ENCODE results near the gene GNAL.

Gene GNAL

GRCh38 chr18:11665146-11665545 lies 23.9 kb upstream of the GNAL start:
- H3K9me3 Mint-ChIP-seq = no peaks in the 10 kb centered on the region
- H3K4me3 Mint-ChIP-seq = no peak overlapping the region
- H3K27ac Mint-ChIP-seq = no peak overlapping the region
- no peaks in the 10 kb centered on the region for H3K27me3 Mint-ChIP-seq
- H3K36me3 Mint-ChIP-seq = no peaks in the 10 kb centered on the region
- H3K4me1 Mint-ChIP-seq = no peaks in the 10 kb centered on the region

DNA sequence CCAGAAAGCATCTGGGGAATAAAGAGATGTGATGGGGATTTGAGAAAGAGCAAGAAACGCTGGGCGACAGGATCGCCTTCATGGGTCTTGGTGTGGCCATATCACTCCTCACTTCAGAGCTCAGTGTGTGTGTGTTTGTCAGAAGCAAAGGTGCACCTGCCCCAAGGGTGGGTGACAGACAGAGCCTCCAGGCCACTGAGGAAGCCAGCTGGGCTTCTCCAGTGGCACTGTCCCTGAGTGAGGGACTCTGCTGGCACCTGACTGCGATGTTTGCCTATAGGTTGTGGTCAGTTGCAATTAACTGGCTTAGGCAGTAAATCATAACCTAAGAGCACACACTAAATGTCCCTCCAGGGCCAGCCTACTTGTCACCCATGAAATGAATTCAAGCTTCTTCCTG lies 23.5 kb upstream of the GNAL start:
- no peak overlapping the region for H3K4me3 Mint-ChIP-seq
- no peaks in the 10 kb centered on the region for H3K4me1 Mint-ChIP-seq

GRCh38 chr18:11666176-11666575 lies 22.9 kb upstream of the GNAL start:
- H3K27ac Mint-ChIP-seq = no peak overlapping the region
- H3K4me3 Mint-ChIP-seq = no peak overlapping the region
- H3K9me3 Mint-ChIP-seq = no peaks in the 10 kb centered on the region
- H3K4me1 Mint-ChIP-seq = no peaks in the 10 kb centered on the region
- no peaks in the 10 kb centered on the region for H3K36me3 Mint-ChIP-seq
- no peaks in the 10 kb centered on the region for H3K27me3 Mint-ChIP-seq

More for the DNA sequence above, 23.5 kb upstream of the GNAL start:
- no peaks in the 10 kb centered on the region for H3K9me3 Mint-ChIP-seq
- H3K27me3 Mint-ChIP-seq = no peaks in the 10 kb centered on the region
- no peaks in the 10 kb centered on the region for H3K36me3 Mint-ChIP-seq
- no peak overlapping the region for H3K27ac Mint-ChIP-seq

DNA sequence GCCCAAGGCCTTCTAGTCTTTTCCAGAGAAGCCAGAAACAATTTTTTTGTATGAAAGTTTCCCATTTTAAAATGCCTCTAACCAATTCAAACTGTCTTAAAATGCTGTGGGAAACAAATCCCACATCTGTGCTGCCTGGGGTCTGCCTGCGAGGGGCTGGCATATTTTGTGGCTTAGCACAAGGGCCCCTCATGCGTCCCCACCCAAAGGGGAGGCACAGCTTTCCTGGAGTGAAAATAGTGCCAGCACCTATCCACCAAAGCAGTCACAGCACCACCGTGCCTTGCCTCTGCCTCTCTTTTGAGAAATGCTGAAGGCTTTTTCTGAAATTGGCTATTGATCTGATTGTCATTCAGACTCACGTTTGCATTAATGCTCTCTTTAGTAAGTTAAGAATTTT lies 22.2 kb upstream of the GNAL start:
- Mint-ChIP-seq H3K9me3 (no peaks in the 10 kb centered on the region), H3K36me3 (no peaks in the 10 kb centered on the region), H3K4me3 (no peak overlapping the region), H3K27me3 (no peaks in the 10 kb centered on the region), H3K4me1 (no peaks in the 10 kb centered on the region), H3K27ac (no peak overlapping the region)

DNA sequence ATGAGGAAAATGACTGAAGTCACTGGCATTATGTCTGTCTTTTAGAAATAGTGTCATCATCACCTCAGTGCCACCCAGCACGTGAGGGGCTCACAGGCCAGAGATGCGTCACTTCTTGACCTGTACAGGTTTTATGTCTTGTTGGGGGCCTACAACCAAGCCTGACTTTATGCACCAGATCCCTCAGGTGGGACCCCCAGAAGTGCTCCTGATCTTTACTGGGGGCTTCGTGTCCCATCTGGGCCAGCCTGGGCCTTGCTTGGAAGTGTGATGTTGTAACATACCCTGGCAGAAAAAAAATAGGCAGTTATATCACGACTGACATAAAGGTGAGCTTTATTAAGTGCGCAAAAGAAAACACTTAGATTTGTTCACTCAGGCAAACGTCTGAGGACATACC lies 21.5 kb upstream of the GNAL start:
- Mint-ChIP-seq H3K9me3 (no peaks in the 10 kb centered on the region), H3K27ac (no peak overlapping the region), H3K36me3 (no peaks in the 10 kb centered on the region), H3K4me3 (no peak overlapping the region), H3K27me3 (no peaks in the 10 kb centered on the region), H3K4me1 (no peaks in the 10 kb centered on the region)

GRCh38 chr18:11668441-11669169 lies 20.5 kb upstream of the GNAL start:
- Mint-ChIP-seq H3K36me3 (no peaks in the 10 kb centered on the region), H3K4me1 (no peaks in the 10 kb centered on the region), H3K4me3 (no peak overlapping the region), H3K27me3 (peaks cover 3% of the 10 kb centered on the region), H3K27ac (no peak overlapping the region), H3K9me3 (no peaks in the 10 kb centered on the region)

- H3K4me1 Mint-ChIP-seq = no peaks in the 10 kb centered on the region
- peaks cover 7% of the 10 kb centered on the region for H3K27me3 Mint-ChIP-seq
- H3K9me3 Mint-ChIP-seq = no peaks in the 10 kb centered on the region
- no peak overlapping the region for H3K27ac Mint-ChIP-seq
- H3K4me3 Mint-ChIP-seq = no peak overlapping the region
- H3K36me3 Mint-ChIP-seq = no peaks in the 10 kb centered on the region
Measured at GRCh38 chr18:11669271-11669947, 19.7 kb upstream of the GNAL start.

- Mint-ChIP-seq H3K27ac (no peak overlapping the region), H3K9me3 (no peaks in the 10 kb centered on the region), H3K27me3 (peaks cover 10% of the 10 kb centered on the region), H3K4me1 (no peaks in the 10 kb centered on the region), H3K36me3 (no peaks in the 10 kb centered on the region), H3K4me3 (no peak overlapping the region)
Measured at GRCh38 chr18:11669948-11670275, 19.2 kb upstream of the GNAL start.

GRCh38 chr18:11671156-11671555 lies 17.9 kb upstream of the GNAL start:
- Mint-ChIP-seq H3K9me3 (no peaks in the 10 kb centered on the region), H3K27ac (no peak overlapping the region), H3K27me3 (peaks cover 11% of the 10 kb centered on the region), H3K36me3 (no peaks in the 10 kb centered on the region), H3K4me3 (no peak overlapping the region), H3K4me1 (no peaks in the 10 kb centered on the region)

DNA sequence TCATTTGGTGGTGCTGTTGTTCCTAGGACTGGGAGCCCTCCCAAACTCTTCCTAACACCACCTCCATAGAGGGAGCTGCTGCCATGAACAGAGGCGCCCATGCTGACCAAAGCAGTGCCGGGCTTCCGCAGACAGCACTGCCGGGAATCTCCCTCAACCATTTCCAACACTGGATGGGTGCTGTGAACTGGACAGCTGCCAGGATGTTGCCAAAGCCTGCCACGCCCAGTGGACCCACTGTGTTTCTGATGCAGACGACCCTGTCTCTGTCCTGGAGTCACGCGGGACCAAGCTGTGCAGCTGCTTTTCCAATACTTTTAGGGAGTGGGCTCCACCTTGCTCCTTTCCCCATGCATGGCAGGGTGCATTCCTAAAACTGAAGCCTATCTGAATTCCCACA lies 16.9 kb upstream of the GNAL start:
- H3K27me3 Mint-ChIP-seq = peaks cover 11% of the 10 kb centered on the region
- H3K9me3 Mint-ChIP-seq = no peaks in the 10 kb centered on the region
- no peak overlapping the region for H3K27ac Mint-ChIP-seq
- no peak overlapping the region for H3K4me3 Mint-ChIP-seq
- no peaks in the 10 kb centered on the region for H3K36me3 Mint-ChIP-seq
- no peaks in the 10 kb centered on the region for H3K4me1 Mint-ChIP-seq

- peaks cover 11% of the 10 kb centered on the region for H3K27me3 Mint-ChIP-seq
- no peaks in the 10 kb centered on the region for H3K36me3 Mint-ChIP-seq
- H3K9me3 Mint-ChIP-seq = no peaks in the 10 kb centered on the region
- H3K4me3 Mint-ChIP-seq = no peak overlapping the region
- H3K27ac Mint-ChIP-seq = no peak overlapping the region
- H3K4me1 Mint-ChIP-seq = no peaks in the 10 kb centered on the region
Measured at GRCh38 chr18:11672846-11673454, 16.1 kb upstream of the GNAL start.

GRCh38 chr18:11673560-11673959 lies 15.5 kb upstream of the GNAL start:
- no peaks in the 10 kb centered on the region for H3K9me3 Mint-ChIP-seq
- H3K36me3 Mint-ChIP-seq = no peaks in the 10 kb centered on the region
- no peak overlapping the region for H3K27ac Mint-ChIP-seq
- H3K4me3 Mint-ChIP-seq = no peak overlapping the region
- no peaks in the 10 kb centered on the region for H3K4me1 Mint-ChIP-seq
- H3K27me3 Mint-ChIP-seq = peaks cover 12% of the 10 kb centered on the region

GRCh38 chr18:11674119-11674518 lies 14.9 kb upstream of the GNAL start:
- Mint-ChIP-seq H3K27me3 (peaks cover 16% of the 10 kb centered on the region), H3K36me3 (no peaks in the 10 kb centered on the region)

DNA sequence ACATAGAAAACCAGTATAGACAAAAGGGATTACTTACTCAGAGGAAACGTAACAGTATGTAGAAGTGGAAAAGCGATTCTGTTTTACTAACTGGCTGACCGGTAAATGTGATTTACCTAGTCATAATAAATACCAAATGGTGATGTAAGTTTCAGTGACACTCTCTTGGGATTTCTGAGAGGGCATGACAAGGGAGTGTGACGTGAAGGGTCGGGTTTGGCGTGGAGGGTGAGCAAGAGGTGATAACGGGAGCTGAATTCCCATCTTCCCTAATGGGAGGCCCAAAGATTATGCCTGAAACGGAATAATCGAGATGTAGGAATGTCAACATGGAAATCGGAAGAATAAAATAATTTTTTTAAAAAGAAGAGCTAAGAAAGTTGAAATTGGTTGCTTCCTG lies 12.7 kb upstream of the GNAL start:
- Mint-ChIP-seq H3K27me3 (peaks cover 21% of the 10 kb centered on the region), H3K27ac (no peak overlapping the region), H3K9me3 (no peaks in the 10 kb centered on the region), H3K4me1 (no peaks in the 10 kb centered on the region), H3K4me3 (no peak overlapping the region), H3K36me3 (no peaks in the 10 kb centered on the region)

More at GRCh38 chr18:11674119-11674518, 14.9 kb upstream of the GNAL start:
- H3K4me3 Mint-ChIP-seq = no peak overlapping the region
- no peaks in the 10 kb centered on the region for H3K4me1 Mint-ChIP-seq
- no peaks in the 10 kb centered on the region for H3K9me3 Mint-ChIP-seq
- H3K27ac Mint-ChIP-seq = no peak overlapping the region

DNA sequence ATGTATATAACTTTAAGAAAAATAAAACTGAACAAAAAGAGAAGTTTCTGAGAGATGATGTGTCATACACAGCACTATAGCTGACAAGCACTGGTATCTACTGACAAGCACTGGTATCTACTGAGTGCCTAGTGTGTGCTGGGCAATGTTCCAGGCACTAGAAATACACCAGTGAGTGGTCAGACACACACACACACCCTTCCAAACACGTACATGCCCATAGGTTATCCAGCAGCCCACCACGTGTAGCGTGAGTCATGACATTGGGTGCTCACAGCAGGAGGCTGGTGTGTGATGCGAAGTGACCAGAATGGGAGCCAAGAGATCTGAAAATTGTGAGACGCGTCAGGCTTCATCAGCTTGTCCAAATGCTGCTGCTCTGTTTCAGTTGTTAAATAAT lies 12.2 kb upstream of the GNAL start:
- no peak overlapping the region for H3K27ac Mint-ChIP-seq
- no peaks in the 10 kb centered on the region for H3K36me3 Mint-ChIP-seq
- no peak overlapping the region for H3K4me3 Mint-ChIP-seq
- peaks cover 21% of the 10 kb centered on the region for H3K27me3 Mint-ChIP-seq
- no peaks in the 10 kb centered on the region for H3K9me3 Mint-ChIP-seq
- no peaks in the 10 kb centered on the region for H3K4me1 Mint-ChIP-seq

GRCh38 chr18:11678211-11678610 lies 10.9 kb upstream of the GNAL start:
- Mint-ChIP-seq H3K27me3 (peaks cover 24% of the 10 kb centered on the region), H3K9me3 (no peaks in the 10 kb centered on the region), H3K4me3 (no peak overlapping the region), H3K4me1 (no peaks in the 10 kb centered on the region), H3K27ac (no peak overlapping the region), H3K36me3 (no peaks in the 10 kb centered on the region)
